Hepatocyte (in vitro differentiated cells): Measurements from ENCODE around the gene WDR1. TPM values are rescaled to one million over a fixed set of nuclear protein-coding genes. Genes with fewer than 3 reads are reported as not detected.
A peak's percentile ranks its signal among the peaks of the same experiment; 100 is the strongest.

ENCODE experiments used
- DNase-seq: peaks from one replicate; pipeline ENCODE4 v3.0.0-alpha.2; 2016; ENCODE audit warnings: low spot score
- H2AFZ ChIP-seq: fragments of 200-600 bp; sonication (generic); 2 replicates; pipeline ENCODE4 v1.6.0; 2016; ENCODE audit warnings: antibody characterized with exemption, mild to moderate bottlenecking
- H3K27ac ChIP-seq: fragments of 200-600 bp; sonication (generic); 2 replicates; pipeline ENCODE4 v1.5.1; 2016; ENCODE audit warnings: mild to moderate bottlenecking
- H3K27me3 ChIP-seq: fragments of 200-600 bp; sonication (generic); 2 replicates; pipeline ENCODE4 v1.6.1; 2016
- H3K36me3 ChIP-seq: fragments of 200-600 bp; sonication (generic); replicated peaks from 2 replicates; pipeline ENCODE4 v1.5.1; 2016; ENCODE audit warnings: low read depth; ENCODE audit not compliant: insufficient read depth
- H3K4me1 ChIP-seq: fragments of 200-600 bp; sonication (generic); 2 replicates; pipeline ENCODE4 v1.5.1; 2016; ENCODE audit warnings: mild to moderate bottlenecking, moderate library complexity; ENCODE audit not compliant: insufficient read depth
- H3K4me2 ChIP-seq: fragments of 200-600 bp; sonication (generic); 2 replicates; pipeline ENCODE4 v1.6.0; 2016
- H3K4me3 ChIP-seq: fragments of 200-600 bp; sonication (generic); 2 replicates; pipeline ENCODE4 v1.5.1; 2016; ENCODE audit warnings: mild to moderate bottlenecking
- H3K79me2 ChIP-seq: fragments of 200-600 bp; sonication (generic); 2 replicates; pipeline ENCODE4 v1.6.0; 2017; ENCODE audit warnings: mild to moderate bottlenecking
- H3K9me2 ChIP-seq: fragments of 200-600 bp; sonication (generic); replicated peaks from 2 replicates; pipeline ENCODE4 v1.6.0; 2017; ENCODE audit warnings: mild to moderate bottlenecking; ENCODE audit not compliant: insufficient read depth
- H3K9me3 ChIP-seq: fragments of 200-600 bp; sonication (generic); 2 replicates; pipeline ENCODE4 v1.5.1; 2016; ENCODE audit warnings: low read depth, mild to moderate bottlenecking
- H4K20me1 ChIP-seq: fragments of 200-600 bp; sonication (generic); 2 replicates; pipeline ENCODE4 v1.6.0; 2016; ENCODE audit warnings: mild to moderate bottlenecking; ENCODE audit not compliant: insufficient read depth, poor library complexity, severe bottlenecking
- CTCF ChIP-seq: fragments of 200-600 bp; sonication (generic); IDR thresholded peaks from 2 replicates; pipeline ENCODE4 v1.5.1; 2016; ENCODE audit warnings: antibody characterized with exemption, mild to moderate bottlenecking; ENCODE audit not compliant: poor library complexity
- EZH2 ChIP-seq: fragments of 200-600 bp; sonication (generic); IDR thresholded peaks from 2 replicates; pipeline ENCODE4 v1.6.1; 2016; ENCODE audit warnings: antibody characterized with exemption, mild to moderate bottlenecking, borderline replicate concordance
- EZH2phosphoT487 ChIP-seq: fragments of 200-600 bp; sonication (generic); IDR thresholded peaks from one replicate; pipeline ENCODE4 v1.6.1; 2018; ENCODE audit warnings: antibody characterized with exemption, mild to moderate bottlenecking, low read depth, moderate library complexity; ENCODE audit not compliant: unreplicated experiment, severe bottlenecking
- WGBS: methylation state at CpG from one replicate; pipeline ENCODE4 v1.1.6; 2016; ENCODE audit warnings: low lambda C conversion rate; ENCODE audit errors: missing lambda C conversion rate; 5-methylcytosine and 5-hydroxymethylcytosine counted together
- polyA plus RNA-seq: library from polyadenylated mRNA; unstranded; fragments of >200 nt; fragmentation: Nextera tagmentation; extraction: Ambion mirVana; gene quantifications from 2 replicates; pipeline ENCODE4 v1.2.1, GENCODE V29; 2016
- total RNA-seq: library from RNA; depleted of rRNA; stranded (reverse); fragments of >200 nt; gene quantifications from 2 replicates; pipeline ENCODE4 v1.2.3, GENCODE V29; 2014

Gene WDR1
- total and polyA plus RNA-seq, 2 experiments from 2014 or later = 176 to 179 TPM

GRCh38 chr4:10118048-10119004 is 1.7 kb upstream of the WDR1 start:
- Histone ChIP-seq H2AFZ (no peak overlapping the region), H3K4me2 (peak overlapping the region; percentile 82), H3K4me3 (peak overlapping the region; percentile 46), H3K9me2 (no peaks in the 10 kb centered on the region), H3K9me3 (no peaks in the 10 kb centered on the region), H3K79me2 (peaks cover 27% of the 10 kb centered on the region), H3K27me3 (no peaks in the 10 kb centered on the region), H4K20me1 (peaks cover 26% of the 10 kb centered on the region), H3K4me1 (peaks cover 42% of the 10 kb centered on the region), H3K36me3 (no peaks in the 10 kb centered on the region), H3K27ac (peak overlapping the region; percentile 98)
- 81% methylated on average over 21 of the region's 21 CpGs for WGBS
- no peak for DNase-seq
- no peak for TF ChIP-seq EZH2
- no peak for TF ChIP-seq EZH2phosphoT487
- TF ChIP-seq CTCF = no peak

- Histone ChIP-seq H3K9me2 (no peaks in the 10 kb centered on the region), H3K9me3 (no peaks in the 10 kb centered on the region), H3K27me3 (no peaks in the 10 kb centered on the region), H3K4me1 (peaks cover 37% of the 10 kb centered on the region), H3K4me2 (peak overlapping the region; percentile 82), H3K27ac (peak overlapping the region; percentile 98), H3K36me3 (no peaks in the 10 kb centered on the region), H3K4me3 (peak overlapping the region; percentile 46), H2AFZ (no peak overlapping the region), H4K20me1 (peaks cover 34% of the 10 kb centered on the region), H3K79me2 (peaks cover 36% of the 10 kb centered on the region)
- WGBS = 12% methylated on average over 17 of the region's 17 CpGs
- TF ChIP-seq EZH2 (no peak), EZH2phosphoT487 (no peak)
- peak; percentile 32 for DNase-seq
Observed at GRCh38 chr4:10117359-10118047, 904 bp upstream of the WDR1 start.

DNA sequence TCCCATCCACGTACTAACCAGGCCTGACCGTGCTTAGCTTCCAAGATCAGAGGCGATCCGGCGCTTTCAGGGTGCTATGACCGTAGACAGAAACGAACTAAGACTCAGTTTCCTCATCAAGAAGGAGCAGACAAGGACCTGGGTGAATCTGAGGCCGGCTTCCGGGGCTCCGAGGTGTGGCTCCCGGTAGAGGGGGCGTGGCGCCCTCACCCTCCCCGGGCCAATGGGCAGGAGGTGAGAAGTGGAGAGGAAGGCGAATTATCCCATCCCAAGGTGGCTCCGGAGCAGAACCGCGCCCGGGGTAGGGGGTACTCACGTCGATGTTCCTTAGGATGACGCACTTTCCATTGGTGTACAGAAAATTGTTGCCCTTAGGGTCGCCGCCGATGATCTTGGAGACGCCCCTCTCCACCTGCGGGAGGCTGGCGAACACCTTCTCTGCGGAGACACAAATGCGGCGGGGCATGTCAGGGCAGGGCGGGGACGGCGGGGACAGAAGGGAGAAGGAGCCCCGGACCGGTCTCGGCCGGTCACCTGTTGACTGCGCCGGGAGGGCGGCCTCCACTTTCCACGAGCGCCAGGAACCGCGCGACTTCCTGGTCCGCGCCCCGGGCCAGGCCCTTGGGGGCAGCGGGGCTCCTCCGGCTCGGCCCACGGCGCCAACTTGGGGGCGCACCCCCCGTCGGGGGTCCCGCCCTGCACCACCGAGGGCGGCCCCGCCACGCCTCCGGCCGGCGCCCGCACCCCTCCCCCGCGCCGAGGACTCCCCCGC is 616 bp downstream of the WDR1 start:
- 3% methylated on average over 40 of the region's 70 CpGs for WGBS
- Histone ChIP-seq H3K27me3 (no peaks in the 10 kb centered on the region), H3K4me2 (peak overlapping the region; percentile 94), H3K27ac (peak overlapping the region; percentile 96), H3K4me1 (peaks cover 22% of the 10 kb centered on the region), H4K20me1 (peaks cover 46% of the 10 kb centered on the region), H3K36me3 (no peaks in the 10 kb centered on the region), H3K79me2 (peaks cover 51% of the 10 kb centered on the region), H3K9me3 (no peaks in the 10 kb centered on the region), H3K9me2 (no peaks in the 10 kb centered on the region), H2AFZ (no peak overlapping the region), H3K4me3 (peak overlapping the region; percentile 88)
- peak; percentile 77 for DNase-seq
- TF ChIP-seq EZH2 (no peak), CTCF (no peak), EZH2phosphoT487 (no peak)
